Stimulated activated CD4-positive, alpha-beta T cell treated with anti-CD3 and anti-CD28 coated beads, Interleukin-12 subunit alpha, Interleukin-12 subunit beta, amount 100 ng/mL, for 4 hours (primary cell): Measurements from ENCODE around the gene NR6A1.

ENCODE experiments used
- DNase-seq: peaks from one replicate; pipeline ENCODE4 v3.0.0-alpha.2; 2020

Gene NR6A1

DNA sequence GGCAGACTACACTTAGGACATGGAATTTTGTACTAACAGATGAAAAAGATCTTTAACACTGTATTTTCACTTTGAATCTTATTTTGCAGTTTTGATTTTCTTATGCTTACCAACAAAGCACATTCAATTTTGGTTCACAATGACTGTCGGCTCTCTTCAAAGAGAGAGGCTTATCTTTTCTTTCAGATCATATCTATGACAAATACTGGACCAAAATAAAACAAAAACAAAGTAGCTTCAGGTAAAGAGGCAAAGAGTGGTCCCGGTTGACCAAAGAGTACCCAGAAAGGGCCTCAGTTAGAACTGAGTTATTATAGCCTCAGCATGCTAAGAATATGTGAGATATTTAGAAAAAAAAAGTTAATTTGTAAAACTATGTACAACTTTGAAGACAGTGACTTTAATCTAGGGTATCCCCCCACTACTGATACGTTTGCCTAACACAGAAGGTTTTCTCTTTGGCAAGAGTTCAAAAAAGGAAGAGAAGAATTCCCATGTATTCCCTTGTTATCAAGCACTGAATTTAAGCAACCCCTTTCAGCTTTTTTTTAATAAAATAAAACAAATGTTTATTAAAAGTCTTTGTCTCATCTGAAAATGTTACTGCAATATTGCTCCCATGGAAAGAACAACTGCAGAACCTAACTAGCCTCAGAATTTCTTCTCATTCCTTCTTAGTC, 50.5 kb downstream of the NR6A1 start:
- no peak for DNase-seq

DNA sequence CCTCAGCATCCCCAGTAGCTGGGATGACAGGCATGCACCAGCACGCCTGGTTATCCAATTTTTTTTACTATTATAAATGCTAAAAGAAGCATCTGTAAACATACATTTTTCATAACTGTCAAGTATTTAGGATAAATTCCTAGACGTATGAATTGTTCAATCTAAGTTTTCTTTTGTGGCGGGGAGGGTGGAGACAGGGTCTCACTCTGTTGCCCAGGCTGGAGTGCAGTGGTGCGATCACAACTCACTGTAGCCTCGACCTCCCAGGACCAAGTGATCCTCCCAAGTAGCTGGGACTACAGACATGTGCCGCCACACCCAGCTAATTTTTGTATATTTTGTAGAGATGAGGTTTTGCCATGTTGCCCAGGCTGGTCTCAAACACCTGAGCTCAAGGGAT, 52.2 kb downstream of the NR6A1 start:
- no peak for DNase-seq

DNA sequence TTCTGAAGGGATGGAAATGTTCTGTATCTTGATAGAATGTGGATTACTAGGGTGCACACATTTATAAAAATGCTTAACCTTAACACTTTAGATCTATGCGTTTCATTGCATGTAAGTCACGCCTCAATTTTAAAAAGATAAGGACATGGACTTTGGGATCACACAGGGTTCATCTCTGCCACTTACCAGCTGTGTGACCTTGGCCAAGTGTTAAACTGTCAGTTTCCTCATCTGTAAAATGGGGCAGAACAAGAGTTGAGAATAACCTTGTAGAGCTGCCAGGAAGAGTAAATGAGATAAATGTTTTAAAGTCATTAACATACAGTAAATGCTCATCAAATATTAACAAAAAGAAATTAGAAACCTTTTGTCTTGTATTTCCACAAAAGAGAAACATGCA, 53.5 kb downstream of the NR6A1 start:
- no peak for DNase-seq

DNA sequence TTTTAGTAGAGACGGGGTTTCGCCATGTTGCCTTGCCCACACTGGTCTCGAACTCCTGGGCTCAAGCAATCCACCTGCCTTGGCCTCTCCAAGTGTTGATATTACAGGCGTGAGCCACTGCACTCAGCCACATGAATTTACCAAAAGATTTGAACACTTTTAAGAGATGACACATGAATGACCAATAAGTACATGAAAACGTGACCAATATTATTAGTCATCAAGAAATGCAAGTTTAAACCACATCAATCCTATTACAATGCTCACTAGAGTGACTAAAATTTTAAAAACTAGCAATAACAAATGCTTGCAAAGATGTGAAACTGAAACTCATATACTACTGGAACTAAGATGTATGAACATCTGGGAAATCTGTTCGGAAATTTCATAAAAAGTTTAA, 54.3 kb downstream of the NR6A1 start:
- no peak for DNase-seq

DNA sequence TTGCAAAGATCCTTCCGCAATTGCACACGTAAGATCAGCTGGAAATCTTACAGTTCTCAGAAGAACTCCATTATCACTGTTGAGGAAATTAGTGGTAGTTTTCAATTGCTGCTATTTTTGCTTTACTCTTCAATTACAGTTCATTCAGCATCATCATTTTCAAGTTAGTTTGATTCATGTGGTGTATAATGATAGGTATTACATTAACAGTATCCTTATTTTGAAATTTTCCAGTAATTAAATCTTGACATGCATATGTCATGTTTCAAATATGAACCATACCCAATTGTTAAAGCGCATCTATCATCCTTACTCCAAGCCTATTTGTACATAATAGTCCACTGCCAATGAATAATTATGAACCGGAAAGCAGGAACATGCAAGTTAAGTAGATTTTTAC, 60.3 kb downstream of the NR6A1 start:
- no peak for DNase-seq

DNA sequence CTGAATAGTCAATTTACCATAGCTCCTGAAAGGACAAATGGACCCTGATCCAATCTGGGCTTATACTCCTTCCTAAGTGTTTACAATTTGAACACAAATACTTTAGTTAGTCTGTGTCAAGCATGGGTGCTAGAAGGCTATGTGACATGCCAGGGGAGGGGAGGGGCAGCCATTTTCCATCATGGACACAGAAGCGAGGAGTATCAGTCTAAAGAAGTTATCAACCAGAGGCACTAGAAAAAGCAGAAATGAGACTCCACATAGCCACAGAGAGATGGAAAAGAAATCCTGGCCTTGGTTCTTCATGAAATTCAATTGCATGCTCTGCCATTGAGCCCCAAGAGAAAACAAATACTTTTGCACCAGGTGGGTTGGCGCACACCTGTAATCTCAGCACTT, 61.8 kb downstream of the NR6A1 start:
- DNase-seq, result no peak

DNA sequence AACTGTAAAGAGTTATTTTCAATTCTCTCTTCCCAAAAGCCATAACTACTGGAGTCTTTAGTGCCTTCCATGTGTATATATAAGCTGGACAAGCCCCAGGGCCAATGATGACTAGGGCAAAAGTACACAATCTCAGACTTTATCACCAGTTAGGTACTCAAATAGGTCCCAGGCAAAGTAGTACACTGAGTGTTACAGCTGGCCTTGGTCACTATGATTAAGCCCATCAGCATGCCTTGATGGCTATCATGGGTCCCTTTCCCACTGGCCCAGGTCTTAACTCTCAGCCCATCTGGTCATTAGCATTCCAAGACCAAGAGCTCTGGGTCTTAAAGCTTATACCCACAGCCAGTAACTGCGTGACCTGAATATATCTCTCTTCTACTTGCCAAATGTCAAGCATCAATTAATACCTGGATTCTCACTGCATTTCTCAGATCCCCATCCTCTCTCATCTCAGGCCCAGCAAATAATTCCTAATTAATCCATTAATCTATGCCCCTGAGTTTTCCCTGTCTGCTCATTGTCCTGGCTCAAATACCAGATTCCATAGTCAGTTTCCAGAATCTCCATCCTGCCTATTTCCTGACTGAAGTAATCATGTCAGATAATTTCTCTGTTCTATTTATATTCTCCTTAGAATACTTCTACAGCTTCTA, 62.3 kb downstream of the NR6A1 start:
- DNase-seq, result no peak

DNA sequence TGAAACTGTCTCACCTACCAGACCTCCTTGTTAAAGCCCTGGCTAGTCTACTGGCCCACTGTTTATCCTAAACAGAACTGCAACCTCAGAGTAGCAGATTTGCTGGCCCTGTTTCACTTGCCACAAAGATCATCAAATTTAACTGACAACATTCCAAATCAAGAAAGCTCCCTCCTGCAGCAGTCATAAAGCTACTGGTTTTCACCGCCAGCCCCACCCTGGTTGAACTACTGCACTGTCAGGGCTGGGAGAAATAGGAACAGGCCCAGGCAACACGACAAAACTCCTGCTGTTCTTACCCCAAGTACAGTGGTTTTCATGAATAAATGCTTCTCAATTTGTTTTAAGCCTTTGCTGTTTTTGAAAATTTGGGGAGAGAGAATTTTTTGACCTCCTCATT, 63.0 kb downstream of the NR6A1 start:
- DNase-seq, result no peak

DNA sequence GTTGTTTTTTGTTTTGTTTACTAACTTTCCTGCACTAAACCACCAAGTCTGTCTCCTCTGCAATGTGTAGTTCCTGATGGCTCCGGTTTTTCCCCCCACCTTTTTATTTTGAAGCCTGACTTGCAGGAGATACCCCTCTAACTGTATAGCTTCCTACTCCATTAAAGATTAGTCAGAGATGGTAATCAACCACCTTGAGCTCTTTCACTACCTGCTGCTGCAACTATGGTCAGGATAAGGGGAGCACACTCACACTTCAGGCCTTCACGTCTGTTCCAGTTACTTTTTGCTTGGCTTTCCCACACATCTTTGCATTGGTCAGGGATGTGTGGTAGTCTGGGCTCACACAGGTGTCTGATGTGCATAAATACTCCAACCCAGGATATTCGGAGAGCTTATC, 63.4 kb downstream of the NR6A1 start:
- DNase-seq, result no peak

DNA sequence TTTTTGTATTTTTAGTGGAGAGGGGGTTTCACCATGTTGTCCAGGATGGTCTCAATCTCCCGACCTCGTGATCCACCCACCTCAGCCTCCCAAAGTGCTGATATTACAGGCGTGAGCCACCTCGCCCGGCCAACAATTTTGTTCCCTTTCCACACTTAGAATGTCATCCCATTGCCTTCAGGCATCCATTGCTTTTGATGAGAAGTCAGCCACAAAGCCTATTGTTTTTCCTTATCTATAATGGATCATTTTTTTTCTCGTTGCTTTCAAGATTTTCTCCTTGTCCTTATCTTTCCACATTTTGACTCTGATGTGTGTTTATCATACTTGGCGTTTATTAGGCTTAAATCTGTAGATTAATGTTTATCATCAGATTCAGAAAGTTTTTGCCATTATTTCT, 64.4 kb downstream of the NR6A1 start:
- DNase-seq, result no peak

DNA sequence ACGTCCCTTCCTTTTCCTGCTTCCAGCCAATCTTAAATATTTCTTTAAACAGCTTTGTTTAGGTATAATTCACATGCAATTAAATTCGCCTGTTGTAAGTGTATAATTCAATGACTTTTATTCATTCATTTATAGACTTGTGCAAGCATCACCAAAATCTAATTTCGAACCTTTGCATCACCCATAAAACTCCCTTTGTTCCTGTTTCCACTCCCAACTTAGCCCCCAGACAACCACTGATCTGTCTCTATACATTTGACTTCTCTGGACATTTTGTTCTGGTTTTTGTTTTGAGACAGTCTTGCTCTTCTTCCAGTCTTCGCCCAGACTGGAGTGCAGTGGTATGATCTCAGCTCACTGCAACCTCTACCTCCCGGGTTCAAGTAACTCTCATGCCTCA, 71.5 kb downstream of the NR6A1 start:
- no peak for DNase-seq

DNA sequence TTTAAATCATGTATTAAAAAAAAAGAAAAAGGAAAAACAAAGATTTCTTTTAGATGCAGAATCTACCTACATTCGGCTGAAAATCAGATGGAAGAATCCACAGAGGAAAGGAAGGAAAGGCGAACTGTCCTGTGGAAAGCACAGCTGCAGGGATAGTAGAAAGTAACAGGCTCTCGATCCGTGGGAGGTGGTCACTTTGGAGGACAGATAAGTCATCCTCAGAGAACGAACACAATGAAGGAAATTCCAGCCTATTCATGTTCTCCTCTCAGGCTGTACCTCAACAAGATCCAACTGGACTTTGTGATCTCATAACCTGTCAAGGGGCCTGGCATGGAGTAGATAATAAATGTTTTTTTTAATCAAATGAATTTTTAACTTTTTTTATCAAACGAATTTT, 72.8 kb downstream of the NR6A1 start:
- DNase-seq, result no peak

DNA sequence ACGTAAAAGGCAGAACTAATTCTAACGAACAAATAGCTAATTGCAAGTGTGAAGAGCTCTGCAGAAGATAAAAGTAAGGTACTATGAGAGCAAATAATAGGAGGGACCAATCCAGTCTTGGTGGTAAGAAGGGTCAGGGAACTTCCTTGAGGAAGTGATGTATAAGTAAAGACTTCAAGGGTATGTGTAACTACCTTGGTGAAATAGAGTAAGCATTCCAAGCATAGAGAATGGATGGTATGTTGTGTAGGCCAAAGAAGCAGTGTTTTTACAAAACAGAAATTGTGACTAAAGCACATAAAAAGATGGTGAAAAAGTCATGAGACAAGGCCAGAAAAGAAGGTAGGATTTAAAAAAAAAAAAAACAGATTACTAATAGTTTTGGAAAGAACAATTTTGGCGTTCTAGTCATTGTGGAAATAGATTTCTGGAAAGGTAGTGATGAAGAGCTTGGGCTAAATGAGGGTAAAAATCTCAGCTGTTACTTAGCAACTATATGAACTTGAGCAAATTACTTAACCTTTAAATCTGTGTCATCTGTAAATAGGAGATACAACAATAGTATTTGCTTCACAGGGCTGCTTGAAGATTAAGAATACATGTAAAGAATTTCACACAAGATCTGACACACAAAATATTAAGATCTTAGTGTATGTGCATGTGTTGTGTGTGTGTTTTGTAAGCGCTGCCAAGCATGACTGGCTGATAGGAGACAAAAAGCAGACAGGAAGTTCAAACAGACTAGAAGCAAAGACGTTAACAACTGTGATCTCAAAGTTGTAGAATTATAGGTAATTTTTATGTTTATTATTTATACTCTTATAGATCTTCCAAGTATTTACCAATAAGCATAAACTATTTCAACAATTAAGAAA, 73.5 kb downstream of the NR6A1 start:
- no peak for DNase-seq

DNA sequence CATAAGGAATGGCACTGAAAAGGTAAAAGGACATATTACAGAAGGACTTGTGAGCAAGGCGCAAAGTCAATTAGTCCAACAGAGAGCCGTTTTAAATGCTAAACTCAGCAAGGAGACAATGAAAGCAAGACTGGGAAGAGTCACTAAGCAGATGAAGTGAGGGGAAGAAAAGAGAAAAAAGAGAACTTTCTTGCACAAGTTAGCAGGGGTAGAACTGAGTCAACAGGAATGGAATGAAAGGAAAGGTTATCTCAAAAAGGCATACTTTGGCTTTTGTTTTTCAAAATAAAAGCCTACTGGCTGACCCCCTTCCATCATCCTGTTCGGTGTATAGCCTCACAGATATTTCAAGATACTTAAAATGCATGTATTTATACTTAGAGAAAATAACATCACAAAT, 75.0 kb downstream of the NR6A1 start:
- no peak for DNase-seq

DNA sequence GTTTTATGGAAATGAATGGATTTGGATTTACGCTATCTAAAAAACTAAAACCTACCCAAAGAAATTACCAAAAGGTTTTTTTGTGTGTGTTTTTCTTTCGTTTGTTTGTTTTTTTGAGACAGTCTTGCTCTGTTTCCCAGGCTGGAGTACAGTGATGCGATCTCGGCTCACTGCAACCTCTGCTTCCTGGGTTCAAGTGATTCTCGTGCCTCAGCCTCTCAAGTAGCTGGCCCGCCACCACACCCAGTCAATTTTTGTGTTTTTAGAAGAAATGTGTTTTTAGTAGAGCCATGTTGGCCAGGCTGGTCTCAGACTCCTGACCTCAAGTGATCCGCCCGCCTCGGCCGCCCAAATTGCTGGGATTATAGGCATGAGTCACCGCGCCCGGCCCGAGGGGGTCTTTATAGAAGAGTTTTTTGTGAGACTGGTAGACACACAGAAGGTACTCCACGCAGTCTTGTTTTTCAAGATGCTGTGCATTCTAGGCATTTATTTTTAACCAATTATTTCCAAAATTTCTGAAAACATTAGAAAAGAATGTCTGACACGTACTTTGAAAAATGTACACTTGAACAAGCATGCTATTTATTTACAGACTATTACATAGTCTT, 75.7 kb downstream of the NR6A1 start:
- no peak for DNase-seq

DNA sequence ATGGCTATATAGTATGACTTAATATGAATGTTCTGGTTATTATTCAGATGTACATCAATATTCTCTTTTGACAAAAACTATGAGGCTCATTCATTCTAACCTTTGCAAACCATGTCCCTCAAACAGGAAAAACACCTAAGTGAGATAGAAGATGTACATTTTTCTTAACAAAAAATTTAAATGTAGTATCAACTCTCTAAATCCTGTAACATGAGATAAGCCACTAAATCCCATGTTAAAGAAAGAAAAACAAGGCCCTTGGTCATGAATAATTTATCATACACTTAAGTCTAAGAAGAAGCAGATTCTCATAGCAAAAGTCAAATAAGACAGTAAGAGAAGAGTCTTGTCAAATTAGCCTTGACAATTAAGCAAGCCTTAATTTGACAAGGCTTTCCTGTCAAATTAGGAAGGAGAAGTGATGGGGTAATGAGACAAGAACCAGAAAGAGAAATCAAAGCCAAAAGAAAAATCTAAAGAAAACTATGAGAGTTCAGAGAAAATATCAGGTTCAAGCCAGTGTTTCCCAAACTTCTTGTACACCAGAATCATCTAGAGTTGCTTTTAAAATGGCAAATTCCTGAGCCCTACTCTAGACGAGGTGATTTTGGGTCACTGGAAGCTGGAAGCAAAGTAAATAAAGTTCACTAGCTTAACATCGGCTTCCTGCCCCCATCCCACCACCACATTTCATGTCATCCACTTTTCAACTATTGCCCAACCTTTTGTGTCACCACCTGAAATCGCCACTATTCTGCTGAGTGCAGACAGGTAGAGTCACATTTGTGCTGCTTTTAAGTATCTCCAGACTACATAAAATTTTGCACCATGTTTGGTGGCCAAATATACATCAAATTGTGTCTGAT, 76.5 kb downstream of the NR6A1 start:
- no peak for DNase-seq

DNA sequence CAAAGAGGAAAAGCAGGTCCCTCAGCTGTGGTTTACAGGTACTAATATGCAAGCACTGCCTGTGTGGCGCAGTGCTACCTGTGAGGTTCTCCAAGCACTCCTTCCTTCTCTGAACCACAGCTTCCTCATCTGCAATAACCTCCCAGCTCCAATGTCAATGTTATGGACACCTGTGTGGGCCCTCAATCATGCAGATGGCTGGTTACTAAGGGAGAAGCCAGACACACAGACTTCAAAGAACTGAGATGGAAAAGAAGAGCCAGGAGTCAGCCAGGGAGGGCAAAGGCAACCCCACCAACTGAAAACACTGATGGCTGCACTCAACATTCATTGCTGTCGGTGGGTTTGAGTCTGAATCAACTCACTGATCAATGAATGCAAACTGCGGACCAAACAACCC, 77.7 kb downstream of the NR6A1 start:
- DNase-seq, result no peak

DNA sequence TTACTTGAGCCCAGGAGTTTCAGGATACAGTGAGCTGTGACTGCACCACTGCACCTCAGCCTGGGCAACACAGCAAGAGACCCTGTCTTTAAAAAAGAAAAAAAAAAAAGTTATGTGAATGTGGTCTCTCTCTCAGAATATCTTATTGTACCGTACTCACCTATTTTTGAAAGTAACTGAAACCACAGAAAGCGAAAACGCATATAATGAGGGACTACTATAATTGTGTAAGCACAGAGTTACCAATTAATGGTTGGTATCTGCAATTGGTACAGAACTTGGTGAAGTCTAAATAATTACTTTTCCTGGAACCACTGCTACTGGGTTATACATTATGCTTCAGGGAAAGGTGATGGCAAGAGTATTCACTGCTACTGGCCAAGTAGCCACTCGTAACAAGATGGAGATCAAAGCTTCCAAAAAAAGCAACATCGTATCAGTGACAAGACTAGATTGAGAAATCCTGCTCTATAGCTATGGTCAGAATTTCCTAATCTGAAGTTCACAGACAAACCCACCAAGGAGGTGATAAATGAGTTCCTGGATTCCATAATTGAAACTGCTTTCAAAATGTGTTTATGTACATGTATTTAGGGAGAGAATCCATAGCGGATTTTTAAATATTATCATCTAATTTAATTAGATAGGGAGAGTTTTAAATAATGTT, 82.7 kb downstream of the NR6A1 start:
- DNase-seq, result no peak

DNA sequence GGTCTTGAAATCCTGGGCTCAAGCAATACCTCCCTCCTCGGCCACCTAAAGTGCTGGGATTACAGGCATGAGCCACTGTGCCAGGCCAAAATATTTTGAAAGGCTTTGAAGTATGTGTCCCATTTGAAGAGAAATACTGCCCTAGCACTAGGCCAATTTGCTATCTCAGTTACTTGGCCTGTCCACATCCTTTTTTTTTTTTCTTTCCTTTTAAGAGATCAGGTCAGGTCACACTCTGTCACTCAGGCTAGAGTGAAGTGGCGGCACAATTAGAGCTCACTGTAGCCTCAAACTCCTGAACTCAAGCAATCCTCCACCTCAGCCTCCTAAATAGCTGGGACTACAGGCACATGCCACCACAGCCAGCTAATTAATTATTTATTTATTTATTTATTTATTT, 84.2 kb downstream of the NR6A1 start:
- DNase-seq, result no peak

DNA sequence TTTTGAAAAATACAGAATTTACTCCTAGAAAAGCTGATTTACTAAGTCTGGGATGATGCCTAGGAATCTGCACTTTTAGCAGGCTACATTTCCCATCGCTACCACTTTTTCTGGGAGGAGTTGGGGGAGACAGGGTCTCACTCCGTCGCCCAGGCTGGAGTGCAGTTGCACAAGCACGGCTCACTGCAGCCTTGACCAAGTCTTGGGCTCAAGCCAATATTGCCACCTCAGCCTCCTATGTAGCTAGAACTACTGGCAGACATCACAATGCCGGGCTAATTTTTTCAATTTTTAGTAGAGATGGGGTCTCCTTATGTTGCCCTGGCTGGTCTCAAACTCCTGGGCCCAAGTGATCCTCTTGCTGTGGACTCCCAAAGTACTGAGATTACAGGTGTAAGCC, 85.9 kb downstream of the NR6A1 start:
- DNase-seq, result no peak

DNA sequence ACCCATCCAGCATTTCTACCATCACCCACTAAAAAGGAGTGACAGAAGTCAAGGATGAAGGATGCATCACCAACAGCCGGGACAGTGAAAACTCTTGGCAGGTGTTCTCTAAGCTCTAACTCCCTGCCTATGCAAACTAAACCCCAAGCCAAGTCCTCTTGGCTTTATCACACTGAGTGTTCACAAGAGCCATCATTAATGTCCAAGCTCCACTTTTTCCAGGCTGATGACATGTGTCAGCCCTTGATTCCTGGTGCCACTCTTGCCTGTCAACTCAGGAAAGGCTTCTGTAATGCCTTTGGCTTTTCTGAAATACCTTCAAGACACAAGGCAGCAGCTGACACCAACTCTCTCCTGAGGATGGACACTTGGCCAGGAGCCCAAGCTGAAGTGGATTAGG, 86.9 kb downstream of the NR6A1 start:
- DNase-seq, result no peak

DNA sequence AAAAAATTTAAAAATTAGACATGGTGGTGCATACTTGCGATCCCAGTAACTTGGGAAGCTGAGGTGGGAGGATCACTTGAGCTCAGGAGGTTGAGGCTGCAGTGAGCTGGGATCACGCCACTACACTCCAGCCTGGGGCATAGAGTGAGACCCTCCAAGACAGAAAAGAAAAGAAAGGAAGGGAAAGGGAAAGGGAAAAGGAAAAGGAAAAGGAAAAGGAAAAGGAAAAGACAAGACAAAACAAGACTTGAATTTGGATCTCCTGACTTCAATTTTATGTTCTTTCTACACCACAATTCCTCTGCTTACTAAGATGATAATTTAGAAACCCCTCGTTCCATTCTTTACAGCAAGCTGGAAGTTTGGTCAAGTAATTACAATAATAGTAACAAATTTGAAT, 88.1 kb downstream of the NR6A1 start:
- no peak for DNase-seq
